ENCODE data around the gene WNT9A. TPM values are rescaled to one million over a fixed set of nuclear protein-coding genes. Genes with fewer than 3 reads are reported as not detected.

WNT9A gene
- total RNA-seq, 2 experiments from 2014 or later, result 0.30 to 0.50 TPM

DNA sequence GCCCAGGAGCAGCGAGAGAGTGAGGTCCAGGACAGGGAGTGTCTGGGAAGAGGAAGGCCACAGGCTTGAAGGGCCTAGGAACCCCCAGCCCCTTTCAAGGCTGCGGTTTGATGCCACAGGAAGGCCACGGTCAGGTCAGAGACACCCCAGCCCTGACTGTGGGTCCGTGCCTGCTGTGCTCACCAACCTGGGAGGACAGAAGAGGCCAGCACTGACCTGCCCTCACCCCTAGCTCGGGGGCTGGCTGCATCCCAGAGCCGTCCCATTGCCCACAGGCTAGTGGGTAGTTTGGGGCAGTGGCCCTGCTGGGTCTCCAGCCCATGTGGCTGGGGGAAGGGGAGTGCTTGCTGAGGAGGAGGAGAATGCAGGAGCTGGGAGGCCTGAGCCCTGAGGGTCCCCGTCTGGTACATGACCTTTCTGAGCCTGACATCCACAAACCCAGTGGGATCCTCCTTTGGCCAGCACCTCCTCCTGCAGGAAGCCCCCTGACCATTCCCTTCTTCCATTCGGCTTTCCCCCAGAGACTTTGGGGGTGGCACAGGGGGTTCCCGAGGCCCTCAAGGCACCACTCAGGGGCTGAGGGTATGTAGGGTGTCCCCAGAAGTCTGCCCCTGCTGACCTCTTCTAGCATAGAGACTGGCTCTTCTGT is 54.3 kb downstream of the WNT9A start:
- no peaks in the 10 kb centered on the region for H3K36me3 Mint-ChIP-seq
- CTCF ChIA-PET, result no interaction called here
- DNase-seq (no peak), ATAC-seq (no peak)
- H3K27ac Mint-ChIP-seq, result no peak overlapping the region
- H3K9me3 Mint-ChIP-seq (ENCODE audit: low read depth), result no peaks in the 10 kb centered on the region
- no peaks in the 10 kb centered on the region for H3K27me3 Mint-ChIP-seq
- H3K4me3 Mint-ChIP-seq, result no peak overlapping the region
- H3K4me1 Mint-ChIP-seq, result peaks cover 5% of the 10 kb centered on the region

DNA sequence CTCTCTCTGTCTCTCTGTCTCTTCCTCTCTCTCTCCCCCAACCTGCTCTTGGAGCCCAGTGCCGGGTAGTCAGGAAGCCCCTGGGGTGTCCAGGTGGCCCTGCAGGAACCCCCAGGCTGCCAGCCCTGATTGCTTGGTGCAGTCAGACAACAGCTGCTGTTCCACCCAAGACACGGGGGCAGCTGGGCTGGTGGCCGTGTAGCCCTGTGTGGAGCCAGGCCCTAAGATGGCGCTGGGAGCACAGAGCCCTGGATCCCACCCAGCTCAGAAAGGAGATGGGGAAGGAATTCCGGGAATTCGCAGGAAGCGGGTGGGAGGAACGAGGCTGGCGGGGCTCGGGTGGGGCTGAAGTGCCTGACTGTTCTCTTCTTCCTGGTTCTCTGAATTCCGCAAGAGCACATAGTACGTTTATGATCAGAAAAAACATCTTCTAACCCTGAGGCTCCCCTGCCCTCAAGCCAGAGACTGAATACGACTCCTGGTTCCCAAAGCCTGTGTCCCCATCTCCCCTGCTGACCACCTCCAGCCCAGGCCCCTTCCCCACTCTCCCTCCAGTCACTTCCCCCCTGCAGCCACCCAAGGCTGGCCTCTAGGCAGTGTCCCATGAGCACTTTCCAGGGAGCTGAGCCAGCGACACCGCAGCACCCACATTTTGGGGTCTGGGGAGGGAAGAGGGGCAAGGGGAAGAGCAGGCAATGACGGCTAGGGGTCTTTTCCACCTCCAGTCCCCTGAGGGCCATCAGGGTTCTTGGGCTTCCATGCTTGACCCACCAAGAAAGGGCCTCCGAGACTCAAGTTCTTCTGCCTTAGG is 55.0 kb downstream of the WNT9A start:
- H3K36me3 Mint-ChIP-seq, result no peaks in the 10 kb centered on the region
- no peak overlapping the region for H3K4me3 Mint-ChIP-seq
- H3K27me3 Mint-ChIP-seq, result no peaks in the 10 kb centered on the region
- peaks cover 5% of the 10 kb centered on the region for H3K4me1 Mint-ChIP-seq
- H3K27ac Mint-ChIP-seq, result no peak overlapping the region
- ATAC-seq (no peak), DNase-seq (no peak)
- CTCF ChIA-PET, result interaction anchor here (0.5 kb wide), 1 partner anchor 514 kb away, joined by 4 read pairs; the partner anchor contains the start of gene TRIM11
- H3K9me3 Mint-ChIP-seq (ENCODE audit: low read depth), result no peaks in the 10 kb centered on the region

- DNase-seq, result no peak
- H3K4me1 Mint-ChIP-seq, result peaks cover 3% of the 10 kb centered on the region
- H3K4me3 Mint-ChIP-seq, result no peak overlapping the region
- no peaks in the 10 kb centered on the region for H3K9me3 Mint-ChIP-seq (ENCODE audit: low read depth)
- no peaks in the 10 kb centered on the region for H3K36me3 Mint-ChIP-seq
- no peaks in the 10 kb centered on the region for H3K27me3 Mint-ChIP-seq
- no peak for ATAC-seq
- CTCF ChIA-PET, result interaction anchor here (0.5 kb wide), 1 partner anchor 514 kb away, joined by 4 read pairs; the partner anchor contains the start of gene TRIM11
- H3K27ac Mint-ChIP-seq, result no peak overlapping the region
Observed at GRCh38 chr1:227891955-227892488, 55.7 kb downstream of the WNT9A start.

- CTCF ChIA-PET, result no interaction called here
- ATAC-seq (no peak), DNase-seq (peak; percentile 30)
- Mint-ChIP-seq H3K9me3 (ENCODE audit: low read depth) (no peaks in the 10 kb centered on the region), H3K27me3 (no peaks in the 10 kb centered on the region), H3K4me1 (peaks cover 3% of the 10 kb centered on the region), H3K27ac (no peak overlapping the region), H3K4me3 (no peak overlapping the region), H3K36me3 (no peaks in the 10 kb centered on the region)
Observed at GRCh38 chr1:227891223-227891954, 56.3 kb downstream of the WNT9A start.

GRCh38 chr1:227890451-227891222 is 57.1 kb downstream of the WNT9A start:
- no peak overlapping the region for H3K4me3 Mint-ChIP-seq
- no peak overlapping the region for H3K27ac Mint-ChIP-seq
- no peaks in the 10 kb centered on the region for H3K36me3 Mint-ChIP-seq
- DNase-seq, result no peak
- CTCF ChIA-PET, result no interaction called here
- ATAC-seq, result no peak
- H3K27me3 Mint-ChIP-seq, result no peaks in the 10 kb centered on the region
- H3K9me3 Mint-ChIP-seq (ENCODE audit: low read depth), result no peaks in the 10 kb centered on the region
- peaks cover 6% of the 10 kb centered on the region for H3K4me1 Mint-ChIP-seq

DNA sequence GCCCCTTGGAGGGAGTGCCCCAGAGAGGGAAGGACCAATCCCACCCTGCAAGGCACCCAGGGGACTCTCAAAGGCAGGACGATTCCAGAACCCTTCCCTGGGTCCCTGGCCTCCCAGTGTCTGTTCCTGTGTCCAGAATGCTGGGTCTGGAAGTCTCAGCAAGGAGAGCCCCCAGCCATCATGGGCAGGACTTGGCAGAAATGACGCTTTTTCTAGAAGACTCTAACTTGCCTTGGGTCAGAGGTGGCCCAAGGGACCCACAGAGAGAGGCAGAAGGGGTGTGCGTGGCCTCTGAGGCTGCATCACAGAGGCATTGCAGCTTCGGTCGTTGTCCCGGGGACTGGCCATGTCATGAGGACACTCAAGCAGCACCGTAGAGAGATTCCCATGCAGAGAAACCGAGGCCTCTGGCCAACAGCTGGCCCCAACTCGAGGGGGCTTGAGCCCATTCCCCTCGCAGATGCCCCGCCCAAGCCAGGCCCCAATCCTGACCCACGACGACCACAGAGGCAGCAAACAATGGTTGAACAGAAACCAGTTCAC is 57.8 kb downstream of the WNT9A start:
- no peak overlapping the region for H3K27ac Mint-ChIP-seq
- no peak overlapping the region for H3K4me3 Mint-ChIP-seq
- CTCF ChIA-PET, result no interaction called here
- no peaks in the 10 kb centered on the region for H3K27me3 Mint-ChIP-seq
- no peaks in the 10 kb centered on the region for H3K36me3 Mint-ChIP-seq
- no peak for ATAC-seq
- peaks cover 10% of the 10 kb centered on the region for H3K4me1 Mint-ChIP-seq
- peak; percentile 38 for DNase-seq
- H3K9me3 Mint-ChIP-seq (ENCODE audit: low read depth), result no peaks in the 10 kb centered on the region

DNA sequence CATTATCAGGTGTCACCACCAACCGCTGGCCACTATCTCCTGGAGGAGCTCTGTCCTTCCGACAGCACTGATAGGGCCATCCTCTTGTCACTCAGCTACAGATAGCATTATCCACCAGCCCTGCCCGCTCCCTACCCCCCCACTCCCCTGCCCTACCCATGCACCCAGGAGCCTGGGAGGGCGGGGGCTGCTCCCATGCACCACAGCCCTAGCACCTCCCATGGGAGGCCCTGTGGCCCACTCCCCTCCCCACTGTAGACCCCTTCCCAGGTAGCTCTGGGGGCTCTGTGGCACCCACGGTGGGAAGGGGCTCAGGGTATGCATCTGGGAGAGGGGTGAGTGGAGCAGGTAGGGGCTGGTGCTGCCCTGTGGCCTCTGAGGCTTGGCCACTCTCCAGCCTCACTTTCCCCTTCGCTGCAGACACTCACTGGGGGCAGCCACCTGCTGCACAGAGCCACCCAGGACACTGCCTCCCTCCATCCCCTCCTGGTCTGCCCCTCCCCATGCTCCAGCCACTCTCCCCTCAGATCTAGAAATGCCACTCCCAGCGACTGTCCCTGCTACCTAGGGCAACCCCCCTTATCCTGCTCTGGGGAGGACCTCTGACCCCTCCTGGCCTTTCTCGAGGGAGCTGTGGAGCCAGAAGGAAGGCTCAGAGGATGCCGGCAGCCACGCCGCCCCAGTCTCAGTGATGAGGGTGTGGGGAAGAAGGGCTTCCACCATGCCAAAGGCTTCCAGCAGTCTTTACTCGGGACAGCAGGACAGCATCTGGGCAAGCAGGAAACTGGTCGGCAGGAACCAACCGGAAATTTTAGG is 58.5 kb downstream of the WNT9A start:
- Mint-ChIP-seq H3K27ac (peak overlapping the region; percentile 24), H3K4me3 (no peak overlapping the region), H3K4me1 (peaks cover 10% of the 10 kb centered on the region), H3K9me3 (ENCODE audit: low read depth) (no peaks in the 10 kb centered on the region), H3K27me3 (no peaks in the 10 kb centered on the region), H3K36me3 (no peaks in the 10 kb centered on the region)
- DNase-seq (no peak), ATAC-seq (no peak)
- CTCF ChIA-PET, result no interaction called here

DNA sequence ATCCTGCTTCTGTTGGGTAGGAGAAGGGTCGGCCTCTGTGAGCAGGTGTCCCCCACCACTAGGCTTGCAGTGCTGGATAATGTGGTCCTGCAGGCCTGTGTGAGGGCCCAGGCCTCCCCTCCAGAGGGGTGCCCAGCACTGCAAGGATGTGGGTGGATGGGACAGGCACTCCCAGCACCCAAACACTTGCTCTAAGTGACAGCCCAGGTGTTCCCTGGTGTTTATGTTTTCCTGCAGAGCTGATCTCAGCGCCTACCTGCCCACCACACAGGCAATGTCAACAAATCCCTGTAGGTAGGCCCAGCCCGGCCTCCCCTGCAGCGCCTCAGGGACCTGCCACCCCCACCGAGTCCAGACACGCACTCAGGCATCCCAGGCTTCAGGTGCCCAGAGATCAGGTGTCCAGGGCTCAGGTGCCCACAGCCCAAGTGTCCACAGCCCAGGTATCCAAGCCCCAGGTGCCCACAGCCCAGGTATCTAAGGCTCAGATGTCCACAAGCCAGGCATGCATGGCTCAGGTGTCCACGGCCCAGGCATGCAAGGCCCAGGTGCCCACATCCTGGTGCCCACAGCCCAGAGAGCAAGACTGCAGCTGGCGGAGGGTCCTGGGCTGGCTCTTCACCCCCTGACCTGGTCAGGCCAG is 59.2 kb downstream of the WNT9A start:
- H3K27me3 Mint-ChIP-seq, result no peaks in the 10 kb centered on the region

DNA sequence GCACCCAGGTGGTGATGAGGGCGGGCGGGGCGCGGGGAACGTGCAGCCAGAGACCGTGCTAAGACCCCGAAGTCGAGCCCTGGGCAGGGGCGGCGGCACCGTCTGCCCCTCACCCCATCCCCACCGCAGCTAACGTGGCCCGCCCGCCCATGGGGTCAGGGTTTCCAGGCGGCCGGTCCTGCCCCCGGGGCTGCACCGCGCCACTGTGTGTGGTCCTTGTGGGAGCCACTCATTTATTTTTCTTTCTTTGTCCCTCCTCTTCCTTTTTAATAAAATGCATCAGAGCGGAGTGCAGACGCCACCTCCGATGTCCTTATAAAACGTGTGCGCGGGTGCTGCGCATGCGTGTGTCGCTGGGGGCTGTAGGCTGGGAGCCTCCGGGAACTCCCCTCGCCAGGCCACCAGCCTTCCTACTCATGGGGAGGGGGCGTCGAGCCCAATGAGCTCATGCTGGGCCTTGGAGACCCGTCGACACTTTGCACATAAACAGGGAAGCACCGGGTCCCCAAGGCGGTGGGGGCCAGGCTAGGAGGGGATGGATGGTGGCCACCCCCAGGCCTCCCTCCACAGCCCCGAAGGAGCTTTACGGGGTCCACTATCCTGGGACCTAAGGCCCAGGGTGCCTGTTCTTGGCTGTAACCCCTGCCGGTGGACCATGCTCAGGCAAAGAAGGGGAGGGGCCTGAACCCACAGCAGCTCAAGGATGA is 59.9 kb downstream of the WNT9A start:
- no peak overlapping the region for H3K4me3 Mint-ChIP-seq

More for the DNA sequence above, 59.2 kb downstream of the WNT9A start:
- H3K36me3 Mint-ChIP-seq, result no peaks in the 10 kb centered on the region
- no peak for DNase-seq
- no peak for ATAC-seq
- H3K27ac Mint-ChIP-seq, result peak overlapping the region; percentile 24
- H3K4me1 Mint-ChIP-seq, result peaks cover 10% of the 10 kb centered on the region
- H3K9me3 Mint-ChIP-seq (ENCODE audit: low read depth), result no peaks in the 10 kb centered on the region
- CTCF ChIA-PET, result no interaction called here
- H3K4me3 Mint-ChIP-seq, result no peak overlapping the region

GRCh38 chr1:227886993-227887696 is 60.6 kb downstream of the WNT9A start:
- no peaks in the 10 kb centered on the region for H3K9me3 Mint-ChIP-seq (ENCODE audit: low read depth)
- H3K4me3 Mint-ChIP-seq, result no peak overlapping the region
- ATAC-seq (no peak), DNase-seq (peak; percentile 37)
- CTCF ChIA-PET, result no interaction called here
- no peaks in the 10 kb centered on the region for H3K27me3 Mint-ChIP-seq
- no peak overlapping the region for H3K27ac Mint-ChIP-seq
- peaks cover 10% of the 10 kb centered on the region for H3K4me1 Mint-ChIP-seq
- H3K36me3 Mint-ChIP-seq, result no peaks in the 10 kb centered on the region

More for the DNA sequence above, 59.9 kb downstream of the WNT9A start:
- no peak overlapping the region for H3K27ac Mint-ChIP-seq
- peak; percentile 38 for DNase-seq
- H3K9me3 Mint-ChIP-seq (ENCODE audit: low read depth), result no peaks in the 10 kb centered on the region
- peaks cover 10% of the 10 kb centered on the region for H3K4me1 Mint-ChIP-seq
- no peaks in the 10 kb centered on the region for H3K27me3 Mint-ChIP-seq
- ATAC-seq, result no peak
- no peaks in the 10 kb centered on the region for H3K36me3 Mint-ChIP-seq
- CTCF ChIA-PET, result no interaction called here

- H3K4me3 Mint-ChIP-seq, result no peak overlapping the region
- CTCF ChIA-PET, result interaction anchor here (1.6 kb wide), 1 partner anchor 121 kb away, joined by 4 read pairs; no protein-coding TSS in a partner anchor
- H3K36me3 Mint-ChIP-seq, result no peaks in the 10 kb centered on the region
- DNase-seq, result no peak
- H3K27ac Mint-ChIP-seq, result no peak overlapping the region
- H3K27me3 Mint-ChIP-seq, result no peaks in the 10 kb centered on the region
- ATAC-seq, result no peak
- H3K9me3 Mint-ChIP-seq (ENCODE audit: low read depth), result no peaks in the 10 kb centered on the region
- H3K4me1 Mint-ChIP-seq, result peaks cover 10% of the 10 kb centered on the region
Observed at GRCh38 chr1:227886503-227886961, 61.2 kb downstream of the WNT9A start.

Data from activated CD8-positive, alpha-beta memory T cell treated with anti-CD3 and anti-CD28 coated beads, Interleukin-2, amount 10 ng/mL, durations not matched to agents 7 days and 5 days (primary cell).